Measurements from ENCODE around the gene PLPP3. TPM values are rescaled to one million over a fixed set of nuclear protein-coding genes. Genes with fewer than 3 reads are reported as not detected.

PLPP3 gene
- total and polyA plus RNA-seq, 2 of the 8 experiments (the other 6 are each of a cell fraction or from before 2014, with no cell fraction given) = 33.2 to 42.0 TPM

DNA sequence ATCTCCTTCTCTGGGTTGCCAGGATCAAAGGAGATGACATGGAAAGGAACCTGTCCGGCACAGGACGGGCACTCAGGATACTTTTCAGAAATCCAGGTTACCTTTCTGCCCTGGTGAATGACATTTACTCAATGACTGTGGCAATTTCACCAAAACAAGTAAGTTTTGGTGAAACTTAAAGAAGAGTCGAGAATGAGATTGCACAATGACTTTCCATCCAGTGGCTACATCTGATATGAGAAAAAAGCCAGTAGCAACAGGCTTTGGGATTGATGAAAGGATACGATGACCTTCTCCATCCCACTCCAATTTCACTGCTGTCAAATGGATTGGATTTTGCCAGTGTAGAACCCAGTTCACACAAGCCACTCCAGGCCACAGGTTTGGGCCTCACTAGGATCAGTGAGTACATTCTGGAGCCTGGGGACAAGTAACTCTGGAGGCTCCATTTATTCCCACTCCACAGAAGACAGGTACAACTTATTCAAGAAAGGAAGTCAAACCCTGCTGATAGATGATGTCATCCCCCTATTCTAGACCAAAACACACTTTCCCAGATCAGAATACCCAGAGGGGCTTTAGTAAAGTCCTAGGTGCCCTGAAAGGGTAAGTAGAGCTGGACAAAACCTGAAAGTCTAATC, 63.3 kb downstream of the PLPP3 start (continued):
- TF ChIP-seq, protein P1, sequence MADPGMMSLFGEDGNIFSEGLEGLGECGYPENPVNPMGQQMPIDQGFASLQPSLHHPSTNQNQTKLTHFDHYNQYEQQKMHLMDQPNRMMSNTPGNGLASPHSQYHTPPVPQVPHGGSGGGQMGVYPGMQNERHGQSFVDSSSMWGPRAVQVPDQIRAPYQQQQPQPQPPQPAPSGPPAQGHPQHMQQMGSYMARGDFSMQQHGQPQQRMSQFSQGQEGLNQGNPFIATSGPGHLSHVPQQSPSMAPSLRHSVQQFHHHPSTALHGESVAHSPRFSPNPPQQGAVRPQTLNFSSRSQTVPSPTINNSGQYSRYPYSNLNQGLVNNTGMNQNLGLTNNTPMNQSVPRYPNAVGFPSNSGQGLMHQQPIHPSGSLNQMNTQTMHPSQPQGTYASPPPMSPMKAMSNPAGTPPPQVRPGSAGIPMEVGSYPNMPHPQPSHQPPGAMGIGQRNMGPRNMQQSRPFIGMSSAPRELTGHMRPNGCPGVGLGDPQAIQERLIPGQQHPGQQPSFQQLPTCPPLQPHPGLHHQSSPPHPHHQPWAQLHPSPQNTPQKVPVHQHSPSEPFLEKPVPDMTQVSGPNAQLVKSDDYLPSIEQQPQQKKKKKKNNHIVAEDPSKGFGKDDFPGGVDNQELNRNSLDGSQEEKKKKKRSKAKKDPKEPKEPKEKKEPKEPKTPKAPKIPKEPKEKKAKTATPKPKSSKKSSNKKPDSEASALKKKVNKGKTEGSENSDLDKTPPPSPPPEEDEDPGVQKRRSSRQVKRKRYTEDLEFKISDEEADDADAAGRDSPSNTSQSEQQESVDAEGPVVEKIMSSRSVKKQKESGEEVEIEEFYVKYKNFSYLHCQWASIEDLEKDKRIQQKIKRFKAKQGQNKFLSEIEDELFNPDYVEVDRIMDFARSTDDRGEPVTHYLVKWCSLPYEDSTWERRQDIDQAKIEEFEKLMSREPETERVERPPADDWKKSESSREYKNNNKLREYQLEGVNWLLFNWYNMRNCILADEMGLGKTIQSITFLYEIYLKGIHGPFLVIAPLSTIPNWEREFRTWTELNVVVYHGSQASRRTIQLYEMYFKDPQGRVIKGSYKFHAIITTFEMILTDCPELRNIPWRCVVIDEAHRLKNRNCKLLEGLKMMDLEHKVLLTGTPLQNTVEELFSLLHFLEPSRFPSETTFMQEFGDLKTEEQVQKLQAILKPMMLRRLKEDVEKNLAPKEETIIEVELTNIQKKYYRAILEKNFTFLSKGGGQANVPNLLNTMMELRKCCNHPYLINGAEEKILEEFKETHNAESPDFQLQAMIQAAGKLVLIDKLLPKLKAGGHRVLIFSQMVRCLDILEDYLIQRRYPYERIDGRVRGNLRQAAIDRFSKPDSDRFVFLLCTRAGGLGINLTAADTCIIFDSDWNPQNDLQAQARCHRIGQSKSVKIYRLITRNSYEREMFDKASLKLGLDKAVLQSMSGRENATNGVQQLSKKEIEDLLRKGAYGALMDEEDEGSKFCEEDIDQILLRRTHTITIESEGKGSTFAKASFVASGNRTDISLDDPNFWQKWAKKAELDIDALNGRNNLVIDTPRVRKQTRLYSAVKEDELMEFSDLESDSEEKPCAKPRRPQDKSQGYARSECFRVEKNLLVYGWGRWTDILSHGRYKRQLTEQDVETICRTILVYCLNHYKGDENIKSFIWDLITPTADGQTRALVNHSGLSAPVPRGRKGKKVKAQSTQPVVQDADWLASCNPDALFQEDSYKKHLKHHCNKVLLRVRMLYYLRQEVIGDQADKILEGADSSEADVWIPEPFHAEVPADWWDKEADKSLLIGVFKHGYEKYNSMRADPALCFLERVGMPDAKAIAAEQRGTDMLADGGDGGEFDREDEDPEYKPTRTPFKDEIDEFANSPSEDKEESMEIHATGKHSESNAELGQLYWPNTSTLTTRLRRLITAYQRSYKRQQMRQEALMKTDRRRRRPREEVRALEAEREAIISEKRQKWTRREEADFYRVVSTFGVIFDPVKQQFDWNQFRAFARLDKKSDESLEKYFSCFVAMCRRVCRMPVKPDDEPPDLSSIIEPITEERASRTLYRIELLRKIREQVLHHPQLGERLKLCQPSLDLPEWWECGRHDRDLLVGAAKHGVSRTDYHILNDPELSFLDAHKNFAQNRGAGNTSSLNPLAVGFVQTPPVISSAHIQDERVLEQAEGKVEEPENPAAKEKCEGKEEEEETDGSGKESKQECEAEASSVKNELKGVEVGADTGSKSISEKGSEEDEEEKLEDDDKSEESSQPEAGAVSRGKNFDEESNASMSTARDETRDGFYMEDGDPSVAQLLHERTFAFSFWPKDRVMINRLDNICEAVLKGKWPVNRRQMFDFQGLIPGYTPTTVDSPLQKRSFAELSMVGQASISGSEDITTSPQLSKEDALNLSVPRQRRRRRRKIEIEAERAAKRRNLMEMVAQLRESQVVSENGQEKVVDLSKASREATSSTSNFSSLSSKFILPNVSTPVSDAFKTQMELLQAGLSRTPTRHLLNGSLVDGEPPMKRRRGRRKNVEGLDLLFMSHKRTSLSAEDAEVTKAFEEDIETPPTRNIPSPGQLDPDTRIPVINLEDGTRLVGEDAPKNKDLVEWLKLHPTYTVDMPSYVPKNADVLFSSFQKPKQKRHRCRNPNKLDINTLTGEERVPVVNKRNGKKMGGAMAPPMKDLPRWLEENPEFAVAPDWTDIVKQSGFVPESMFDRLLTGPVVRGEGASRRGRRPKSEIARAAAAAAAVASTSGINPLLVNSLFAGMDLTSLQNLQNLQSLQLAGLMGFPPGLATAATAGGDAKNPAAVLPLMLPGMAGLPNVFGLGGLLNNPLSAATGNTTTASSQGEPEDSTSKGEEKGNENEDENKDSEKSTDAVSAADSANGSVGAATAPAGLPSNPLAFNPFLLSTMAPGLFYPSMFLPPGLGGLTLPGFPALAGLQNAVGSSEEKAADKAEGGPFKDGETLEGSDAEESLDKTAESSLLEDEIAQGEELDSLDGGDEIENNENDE (IDR thresholded peaks at IDR 0.05; ENCODE audit: insufficient replicate concordance, low read length) = no peak

All from H1 (cell line).